ENCODE measurements around the gene HSP90AB1.

Gene HSP90AB1

DNA sequence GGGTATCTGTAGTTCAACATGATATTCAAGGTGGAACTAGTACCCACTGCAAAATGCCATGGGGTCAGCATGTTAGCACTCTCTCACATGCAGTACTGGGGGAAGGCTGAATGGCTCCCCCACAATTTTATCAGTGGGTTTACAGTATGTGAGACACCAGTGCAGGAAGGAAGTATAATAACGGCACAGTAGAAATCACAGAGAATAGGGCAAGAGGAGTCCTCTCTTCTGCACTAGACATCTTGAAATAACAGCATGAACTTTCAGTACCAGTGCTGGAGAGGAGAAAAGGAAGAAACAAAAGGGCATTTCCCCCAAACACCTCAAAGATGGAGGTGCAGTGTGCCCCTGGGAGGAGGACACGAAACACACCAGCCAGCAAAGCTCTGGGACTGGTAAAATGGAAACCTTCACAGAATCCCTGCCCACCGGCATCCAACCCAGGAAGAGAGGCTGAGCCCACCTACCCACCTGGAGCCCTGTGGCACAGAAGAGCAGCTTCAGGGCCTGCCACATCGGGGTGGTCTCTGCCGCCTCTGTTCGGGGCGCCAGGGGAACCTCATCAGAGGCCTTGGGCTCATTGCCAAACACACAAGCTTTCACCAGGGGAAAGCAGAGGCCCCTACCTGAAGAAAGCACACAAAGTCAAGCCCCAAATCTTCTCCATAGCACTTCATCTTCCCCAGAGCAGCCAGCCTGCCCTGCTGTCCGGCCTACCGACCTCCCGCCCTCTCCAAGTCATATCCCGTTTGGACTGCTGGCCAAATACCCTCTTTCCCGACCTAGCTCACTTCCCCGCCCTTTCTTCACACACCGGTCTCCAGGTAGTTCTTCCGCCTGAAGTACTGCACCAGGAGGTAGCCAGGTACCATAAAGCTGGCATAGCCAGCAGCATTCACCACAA is 9.2 kb downstream of the HSP90AB1 start:
- no peak for DNase-seq (ENCODE audit: low read depth)

GRCh38 chr6:44256775-44257024 is 9.8 kb downstream of the HSP90AB1 start:
- no peak for DNase-seq (ENCODE audit: low read depth)

DNA sequence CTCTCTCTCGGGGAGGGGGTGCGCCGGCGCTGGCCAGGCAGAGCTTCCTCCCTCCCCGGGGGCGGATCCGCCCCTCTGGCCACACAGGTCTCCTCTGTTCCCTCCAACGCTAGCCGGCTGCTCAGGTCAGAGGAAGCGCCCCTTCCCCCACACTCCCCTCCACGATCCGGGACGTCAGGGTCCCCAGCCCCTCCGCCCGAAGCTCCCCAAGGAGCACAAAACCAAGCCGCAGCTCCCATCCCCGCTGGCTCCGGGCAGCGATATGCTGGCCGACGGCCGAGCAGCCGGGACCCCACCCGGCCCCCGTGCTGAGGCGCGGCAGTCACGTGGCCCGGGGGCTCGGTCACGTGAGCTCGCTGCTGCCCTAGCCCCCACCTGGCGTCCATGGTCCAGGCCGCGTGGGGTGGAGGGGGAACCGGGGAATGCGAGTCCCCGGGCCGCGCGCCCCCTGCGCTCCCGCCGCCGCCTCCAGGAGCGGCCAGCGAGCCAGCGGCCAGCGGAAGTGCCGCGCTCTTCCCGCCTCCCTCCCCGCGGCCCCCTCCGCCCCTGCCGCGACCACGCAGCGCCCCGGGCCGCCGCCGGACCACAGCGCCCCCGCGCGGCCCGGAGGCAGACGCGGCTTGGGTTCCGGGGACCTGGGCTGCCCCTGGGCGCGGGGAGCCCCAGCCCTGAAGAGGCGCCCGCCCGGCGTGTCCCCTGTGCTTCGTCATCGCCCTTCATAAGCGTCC is 10.3 kb downstream of the HSP90AB1 start, which contains the start of gene SLC35B2:
TSS of gene SLC35B2 (minus strand) at position 504 of the 728 bp plus-strand sequence. CDS start at position 386, 118 bp downstream.
- DNase-seq (ENCODE audit: low read depth), result peak; percentile 60

GRCh38 chr6:44257753-44258324 is 10.9 kb downstream of the HSP90AB1 start:
- DNase-seq (ENCODE audit: low read depth), result no peak

- DNase-seq (ENCODE audit: low read depth), result no peak
Observed at GRCh38 chr6:44258325-44258863, 11.5 kb downstream of the HSP90AB1 start.

DNA sequence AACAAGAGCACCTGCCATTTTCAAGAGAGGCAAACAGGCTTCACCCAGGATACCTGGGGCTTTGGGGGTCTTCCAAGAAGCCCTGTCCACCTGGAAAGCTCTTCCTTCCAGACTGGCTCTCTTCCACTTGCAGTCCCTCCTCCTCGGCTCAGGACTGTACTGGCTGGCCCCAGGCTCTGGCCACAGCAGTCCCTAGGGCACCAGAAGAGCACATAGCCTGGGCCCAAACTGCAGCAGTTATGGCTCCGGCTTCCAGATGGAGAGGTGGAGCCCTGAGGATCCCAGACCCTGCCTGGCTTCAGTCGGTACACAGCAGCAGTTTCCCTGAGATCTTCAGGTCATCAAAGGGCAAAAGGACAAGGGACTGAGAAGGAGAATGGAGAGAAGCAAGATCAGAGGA is 12.0 kb downstream of the HSP90AB1 start:
- no peak for DNase-seq (ENCODE audit: low read depth)

DNA sequence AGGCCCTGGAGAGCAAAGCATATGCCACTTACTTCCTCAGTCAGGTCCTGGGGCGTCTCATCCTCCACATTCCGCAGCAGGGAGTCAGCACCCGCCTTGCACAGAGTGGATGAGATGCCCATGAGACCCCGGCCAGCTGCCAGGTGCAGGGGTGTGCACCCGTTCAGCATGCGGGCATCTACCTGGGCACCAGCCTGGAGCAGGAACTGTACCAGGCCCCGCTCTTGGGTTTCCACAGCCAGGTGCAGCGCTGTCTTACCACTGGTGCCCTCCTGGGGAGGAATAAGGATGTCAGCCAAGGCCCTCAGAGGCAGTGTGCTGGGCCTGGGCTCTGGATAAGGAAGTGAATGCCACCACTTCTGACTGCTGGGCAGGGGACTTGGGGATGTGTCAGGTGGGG is 13.1 kb downstream of the HSP90AB1 start:
- DNase-seq (ENCODE audit: low read depth), result no peak

DNA sequence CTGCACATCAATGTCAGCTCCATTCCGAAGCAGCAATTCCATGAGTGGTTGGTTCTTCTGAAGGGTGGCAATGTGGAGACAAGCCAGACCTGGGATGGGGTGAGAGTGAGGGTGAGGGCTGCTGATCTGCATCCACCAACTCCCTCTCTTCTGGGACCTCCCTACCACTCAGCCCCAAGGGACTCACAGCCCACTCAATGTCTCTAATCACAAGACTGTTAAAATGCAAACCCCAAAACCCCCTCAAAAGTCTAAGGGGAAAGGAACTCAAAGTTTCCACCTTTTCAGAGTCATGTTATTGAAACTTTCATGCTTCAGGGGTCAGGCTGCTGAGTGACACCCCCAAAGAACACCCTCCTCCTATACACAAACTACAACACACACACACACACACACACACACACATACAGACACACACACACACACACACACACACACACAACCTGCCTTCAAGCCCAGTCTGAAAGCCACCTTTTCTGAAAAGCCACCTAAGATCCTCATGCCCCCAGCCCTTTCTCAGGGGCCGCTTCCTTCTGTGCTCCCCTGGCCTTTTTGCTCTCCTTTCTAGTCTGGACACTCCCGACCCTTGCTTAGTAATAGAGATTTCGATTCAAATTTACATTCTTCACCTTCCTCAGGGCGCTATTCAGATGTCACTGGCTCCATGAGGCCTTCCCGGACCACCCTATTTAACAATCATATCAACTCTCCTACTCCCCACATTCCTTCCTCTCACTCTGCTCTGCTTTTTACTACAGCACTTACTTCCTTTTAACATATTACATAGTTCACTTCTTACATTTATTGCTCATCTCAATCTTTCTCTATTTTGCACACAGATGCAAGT is 13.8 kb downstream of the HSP90AB1 start:
- DNase-seq (ENCODE audit: low read depth), result no peak

- no peak for DNase-seq (ENCODE audit: low read depth)
Observed at GRCh38 chr6:44261581-44261980, 14.7 kb downstream of the HSP90AB1 start.

GRCh38 chr6:44262467-44263353 is 15.8 kb downstream of the HSP90AB1 start:
- DNase-seq (ENCODE audit: low read depth), result no peak

- no peak for DNase-seq (ENCODE audit: low read depth)
Observed at GRCh38 chr6:44263354-44264100, 16.6 kb downstream of the HSP90AB1 start.

GRCh38 chr6:44264154-44265006 is 17.5 kb downstream of the HSP90AB1 start:
- DNase-seq (ENCODE audit: low read depth), result no peak

GRCh38 chr6:44265007-44265721 is 18.3 kb downstream of the HSP90AB1 start, which contains the start of gene NFKBIE:
NFKBIE (minus strand) TSS chr6:44265551; CDS start chr6:44265346, 205 bp downstream.
- peak; percentile 90 for DNase-seq (ENCODE audit: low read depth)

- no peak for DNase-seq (ENCODE audit: low read depth)
Observed at GRCh38 chr6:44265722-44266233, 18.9 kb downstream of the HSP90AB1 start.

- no peak for DNase-seq (ENCODE audit: low read depth)
Observed at GRCh38 chr6:44266347-44266746, 19.4 kb downstream of the HSP90AB1 start.

DNA sequence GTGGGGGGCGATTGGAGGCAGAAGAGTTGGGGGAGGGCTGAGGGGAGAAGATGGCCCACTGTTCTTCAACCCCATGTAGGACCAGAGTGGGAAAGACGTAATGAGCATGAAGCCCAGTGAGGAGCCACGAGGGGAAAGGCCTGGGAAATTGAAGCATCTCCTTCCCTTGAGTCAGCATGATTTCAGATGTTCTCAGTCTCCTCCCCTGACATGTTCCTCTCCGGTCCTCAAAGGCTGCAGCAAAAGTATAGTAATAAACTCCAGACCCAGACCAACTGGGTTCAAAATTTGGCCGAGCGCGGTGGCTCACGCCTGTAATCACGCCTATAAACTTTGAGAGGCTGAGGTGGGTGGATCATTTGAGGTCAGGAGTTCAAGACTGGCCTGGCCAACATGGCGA is 20.4 kb downstream of the HSP90AB1 start:
- DNase-seq (ENCODE audit: low read depth), result no peak

- DNase-seq (ENCODE audit: low read depth), result no peak
Observed at GRCh38 chr6:44268095-44268628, 21.3 kb downstream of the HSP90AB1 start.

Measured in activated T-helper 1 cell treated with Interleukin-2 at 50 U/mL for 16 hours (primary cell).